ENCODE data around the gene CAMTA1.

CAMTA1 gene

DNA sequence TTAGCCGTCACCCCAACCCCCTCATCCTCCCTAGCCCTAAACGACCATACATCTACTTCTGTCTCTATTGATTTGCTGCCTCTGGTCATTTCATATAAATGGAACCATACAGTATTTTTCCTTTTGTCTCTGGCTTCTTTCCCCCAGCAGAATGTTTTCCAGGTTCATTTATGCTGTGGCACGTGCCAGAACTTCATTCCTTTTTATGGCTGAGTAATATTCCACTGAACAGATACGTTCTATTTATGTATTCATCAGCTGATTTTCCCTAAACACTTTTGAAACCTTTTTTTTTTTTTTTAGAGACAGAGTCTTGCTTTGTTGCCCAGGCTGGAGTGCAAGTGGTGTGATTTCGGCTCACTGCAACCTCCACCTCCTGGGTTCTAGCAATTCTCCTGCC, 181.1 kb downstream of the CAMTA1 start:
- H3K36me3 ChIP-seq (ENCODE audit: insufficient read depth, low read length): no peaks in the 10 kb centered on the region
- H3K4me1 ChIP-seq (ENCODE audit: insufficient read depth, low read length): no peaks in the 10 kb centered on the region
- peaks cover 10 to 19% of the 10 kb centered on the region in 2 donors for H3K27me3 ChIP-seq (ENCODE audit: control insufficient read depth in 1 of 2, insufficient read depth in 2 of 2, low read length in 2 of 2)
- H3K27ac ChIP-seq (ENCODE audit: low read depth, low read length): no peak overlapping the region
- no peak overlapping the region for H3K9ac ChIP-seq (ENCODE audit: low read length)
- H3K4me3 ChIP-seq (ENCODE audit: low read depth in 1 of 2, low read length in 2 of 2): no peak overlapping the region
- H3K9me3 ChIP-seq (ENCODE audit: low read length): no peaks in the 10 kb centered on the region

DNA sequence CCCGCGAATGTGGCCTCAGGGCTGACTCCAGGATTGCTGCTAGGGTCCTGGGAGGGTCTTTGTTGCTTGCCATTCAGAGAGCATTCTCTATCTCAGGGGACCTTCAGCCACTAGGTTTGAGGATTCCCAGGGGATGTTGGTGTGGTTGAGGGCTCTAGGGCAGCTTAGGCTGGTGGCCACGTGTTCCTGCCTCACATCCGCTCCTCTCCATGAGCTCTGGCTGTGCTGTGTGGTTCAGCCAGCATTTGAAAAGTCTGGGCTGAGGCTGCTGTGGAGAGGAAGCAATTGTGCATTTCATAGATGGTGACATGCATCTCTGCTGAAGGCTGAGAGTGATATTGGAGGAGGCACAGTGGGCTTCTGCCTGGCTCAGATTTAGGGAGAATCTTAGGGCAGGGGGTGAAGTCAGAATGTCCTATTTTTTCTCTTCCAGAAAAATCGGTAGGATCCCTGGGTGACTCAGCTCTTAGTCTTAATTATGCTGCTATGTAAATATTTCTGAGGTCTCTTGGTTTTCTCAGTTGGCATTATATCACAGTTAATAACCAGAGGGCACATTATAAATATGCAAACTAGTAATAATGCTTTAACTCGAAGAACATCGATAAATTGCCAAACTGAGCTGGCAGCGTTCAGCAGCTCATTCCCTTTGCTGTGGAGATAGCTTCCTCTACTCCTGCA, 182.3 kb downstream of the CAMTA1 start:
- Histone ChIP-seq H3K9ac (ENCODE audit: low read length) (no peak overlapping the region), H3K9me3 (ENCODE audit: low read length) (no peaks in the 10 kb centered on the region), H3K27me3 (ENCODE audit: control insufficient read depth in 1 of 2, insufficient read depth in 2 of 2, low read length in 2 of 2) (peaks cover 10 to 14% of the 10 kb centered on the region in 2 donors), H3K4me3 (ENCODE audit: low read depth in 1 of 2, low read length in 2 of 2) (no peak overlapping the region), H3K4me1 (ENCODE audit: insufficient read depth, low read length) (no peaks in the 10 kb centered on the region), H3K27ac (ENCODE audit: low read depth, low read length) (no peak overlapping the region), H3K36me3 (ENCODE audit: insufficient read depth, low read length) (no peaks in the 10 kb centered on the region)

DNA sequence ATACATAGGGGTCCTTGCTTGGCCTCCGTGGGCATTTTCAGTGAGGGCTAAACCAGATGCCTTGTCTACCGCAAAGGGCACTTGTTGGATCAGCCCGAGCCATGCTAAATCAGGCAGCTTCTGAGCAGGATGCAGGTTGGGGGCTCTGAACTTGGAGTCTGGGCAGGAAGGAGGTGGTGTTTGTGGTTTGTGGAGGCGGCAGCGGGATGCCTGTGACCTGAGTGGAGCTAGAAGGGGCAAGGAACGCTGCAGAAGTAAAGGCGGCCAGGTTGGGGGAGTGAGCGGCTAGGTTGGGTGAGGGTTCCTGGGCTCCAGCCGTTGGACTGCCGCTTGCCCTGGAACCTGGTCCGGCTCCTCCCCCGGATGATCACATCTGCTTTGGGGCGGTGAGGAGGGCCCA, 183.9 kb downstream of the CAMTA1 start:
- H3K9ac ChIP-seq (ENCODE audit: low read length): no peak overlapping the region
- no peaks in the 10 kb centered on the region for H3K4me1 ChIP-seq (ENCODE audit: insufficient read depth, low read length)
- H3K27ac ChIP-seq (ENCODE audit: low read depth, low read length): no peak overlapping the region
- peaks cover 0 to 4% of the 10 kb centered on the region in 2 donors for H3K27me3 ChIP-seq (ENCODE audit: control insufficient read depth in 1 of 2, insufficient read depth in 2 of 2, low read length in 2 of 2)
- H3K9me3 ChIP-seq (ENCODE audit: low read length): no peaks in the 10 kb centered on the region
- no peaks in the 10 kb centered on the region for H3K36me3 ChIP-seq (ENCODE audit: insufficient read depth, low read length)
- no peak overlapping the region for H3K4me3 ChIP-seq (ENCODE audit: low read depth in 1 of 2, low read length in 2 of 2)

DNA sequence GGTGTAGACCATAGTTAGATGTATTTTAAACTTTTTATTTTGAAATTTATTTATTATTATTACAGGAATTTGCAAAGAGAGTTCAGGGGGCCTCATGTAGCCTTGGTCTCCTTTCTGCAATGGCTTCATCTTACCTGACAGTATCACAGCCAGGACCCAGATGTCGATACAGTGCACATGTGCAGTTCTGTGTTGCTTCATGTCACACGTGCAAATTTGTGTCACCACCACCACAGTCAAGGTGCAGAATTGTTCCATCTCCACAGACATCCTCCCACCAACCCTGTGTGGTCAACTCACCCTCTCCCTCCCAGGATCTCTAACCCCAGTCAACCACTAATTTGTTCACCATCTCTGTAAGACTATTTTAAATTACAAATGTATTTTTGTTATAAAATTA, 184.5 kb downstream of the CAMTA1 start:
- Histone ChIP-seq H3K9me3 (ENCODE audit: low read length) (no peaks in the 10 kb centered on the region), H3K9ac (ENCODE audit: low read length) (no peak overlapping the region), H3K27me3 (ENCODE audit: control insufficient read depth in 1 of 2, insufficient read depth in 2 of 2, low read length in 2 of 2) (no peaks in the 10 kb centered on the region), H3K27ac (ENCODE audit: low read depth, low read length) (no peak overlapping the region), H3K4me1 (ENCODE audit: insufficient read depth, low read length) (no peaks in the 10 kb centered on the region), H3K36me3 (ENCODE audit: insufficient read depth, low read length) (no peaks in the 10 kb centered on the region), H3K4me3 (ENCODE audit: low read depth in 1 of 2, low read length in 2 of 2) (no peak overlapping the region)

DNA sequence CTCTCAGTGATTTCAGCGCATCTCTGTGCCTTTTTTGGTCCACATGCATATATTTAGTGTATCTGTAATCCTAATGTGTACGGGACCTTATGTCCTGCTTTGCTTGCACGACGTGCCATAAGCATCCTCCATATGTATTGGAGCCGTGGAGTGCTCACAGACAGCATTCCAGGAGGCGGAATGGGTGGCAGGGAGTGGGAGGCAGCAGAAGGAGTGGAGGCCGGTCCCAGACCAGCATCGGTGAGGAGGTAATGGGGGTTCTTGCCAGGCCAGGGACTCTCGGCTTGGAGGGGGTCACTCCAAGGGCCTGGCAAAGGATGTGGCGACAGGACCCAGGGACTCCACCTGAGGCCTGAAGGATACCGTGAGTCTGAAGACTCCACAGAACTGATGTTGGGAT, 185.0 kb downstream of the CAMTA1 start:
- Histone ChIP-seq H3K9me3 (ENCODE audit: low read length) (no peaks in the 10 kb centered on the region), H3K9ac (ENCODE audit: low read length) (no peak overlapping the region), H3K27me3 (ENCODE audit: control insufficient read depth in 1 of 2, insufficient read depth in 2 of 2, low read length in 2 of 2) (no peaks in the 10 kb centered on the region), H3K4me1 (ENCODE audit: insufficient read depth, low read length) (no peaks in the 10 kb centered on the region), H3K36me3 (ENCODE audit: insufficient read depth, low read length) (no peaks in the 10 kb centered on the region), H3K4me3 (ENCODE audit: low read depth in 1 of 2, low read length in 2 of 2) (no peak overlapping the region), H3K27ac (ENCODE audit: low read depth, low read length) (no peak overlapping the region)

- H3K9ac ChIP-seq (ENCODE audit: low read length): no peak overlapping the region
- no peaks in the 10 kb centered on the region for H3K4me1 ChIP-seq (ENCODE audit: insufficient read depth, low read length)
- H3K36me3 ChIP-seq (ENCODE audit: insufficient read depth, low read length): no peaks in the 10 kb centered on the region
- no peak overlapping the region for H3K27ac ChIP-seq (ENCODE audit: low read depth, low read length)
- H3K4me3 ChIP-seq (ENCODE audit: low read depth in 1 of 2, low read length in 2 of 2): no peak overlapping the region
- no peaks in the 10 kb centered on the region for H3K27me3 ChIP-seq (ENCODE audit: control insufficient read depth in 1 of 2, insufficient read depth in 2 of 2, low read length in 2 of 2)
- no peaks in the 10 kb centered on the region for H3K9me3 ChIP-seq (ENCODE audit: low read length)
Observed at GRCh38 chr1:6971048-6971447, 185.8 kb downstream of the CAMTA1 start.

- H3K9ac ChIP-seq (ENCODE audit: low read length): no peak overlapping the region
- H3K36me3 ChIP-seq (ENCODE audit: insufficient read depth, low read length): no peaks in the 10 kb centered on the region
- no peak overlapping the region for H3K4me3 ChIP-seq (ENCODE audit: low read depth in 1 of 2, low read length in 2 of 2)
- H3K27ac ChIP-seq (ENCODE audit: low read depth, low read length): no peak overlapping the region
- H3K9me3 ChIP-seq (ENCODE audit: low read length): no peaks in the 10 kb centered on the region
- H3K4me1 ChIP-seq (ENCODE audit: insufficient read depth, low read length): no peaks in the 10 kb centered on the region
- no peaks in the 10 kb centered on the region for H3K27me3 ChIP-seq (ENCODE audit: control insufficient read depth in 1 of 2, insufficient read depth in 2 of 2, low read length in 2 of 2)
Observed at GRCh38 chr1:6971699-6972098, 186.4 kb downstream of the CAMTA1 start.

- Histone ChIP-seq H3K4me3 (ENCODE audit: low read depth in 1 of 2, low read length in 2 of 2) (no peak overlapping the region), H3K4me1 (ENCODE audit: insufficient read depth, low read length) (no peaks in the 10 kb centered on the region), H3K27ac (ENCODE audit: low read depth, low read length) (no peak overlapping the region), H3K36me3 (ENCODE audit: insufficient read depth, low read length) (no peaks in the 10 kb centered on the region), H3K27me3 (ENCODE audit: control insufficient read depth in 1 of 2, insufficient read depth in 2 of 2, low read length in 2 of 2) (no peaks in the 10 kb centered on the region), H3K9me3 (ENCODE audit: low read length) (no peaks in the 10 kb centered on the region), H3K9ac (ENCODE audit: low read length) (no peak overlapping the region)
Observed at GRCh38 chr1:6972399-6972798, 187.1 kb downstream of the CAMTA1 start.

- no peaks in the 10 kb centered on the region for H3K36me3 ChIP-seq (ENCODE audit: insufficient read depth, low read length)
- no peak overlapping the region for H3K4me3 ChIP-seq (ENCODE audit: low read depth in 1 of 2, low read length in 2 of 2)
Observed at GRCh38 chr1:6975331-6976043, 190.2 kb downstream of the CAMTA1 start.

DNA sequence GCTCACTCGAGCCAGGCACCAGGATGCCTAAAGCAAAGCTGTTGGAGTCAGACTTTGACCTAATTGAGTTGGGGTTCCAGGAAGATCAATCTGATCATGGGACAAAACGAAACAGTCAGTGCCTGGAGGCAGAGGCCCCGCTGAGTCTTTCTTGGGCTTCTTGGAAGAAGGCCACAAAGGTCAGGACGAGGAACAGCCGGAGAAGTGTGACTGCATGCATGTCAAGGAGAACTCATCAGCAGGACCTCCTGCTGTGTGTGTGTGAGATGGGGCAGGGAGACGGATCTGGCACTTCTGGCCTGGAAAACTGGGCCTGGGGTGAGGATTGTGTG, 190.8 kb downstream of the CAMTA1 start:
- Histone ChIP-seq H3K27me3 (ENCODE audit: control insufficient read depth in 1 of 2, insufficient read depth in 2 of 2, low read length in 2 of 2) (no peaks in the 10 kb centered on the region), H3K9me3 (ENCODE audit: low read length) (no peaks in the 10 kb centered on the region), H3K9ac (ENCODE audit: low read length) (no peak overlapping the region), H3K36me3 (ENCODE audit: insufficient read depth, low read length) (no peaks in the 10 kb centered on the region), H3K4me1 (ENCODE audit: insufficient read depth, low read length) (no peaks in the 10 kb centered on the region), H3K4me3 (ENCODE audit: low read depth in 1 of 2, low read length in 2 of 2) (no peak overlapping the region), H3K27ac (ENCODE audit: low read depth, low read length) (no peak overlapping the region)

More at GRCh38 chr1:6975331-6976043, 190.2 kb downstream of the CAMTA1 start:
- H3K9me3 ChIP-seq (ENCODE audit: low read length): no peaks in the 10 kb centered on the region
- no peaks in the 10 kb centered on the region for H3K27me3 ChIP-seq (ENCODE audit: control insufficient read depth in 1 of 2, insufficient read depth in 2 of 2, low read length in 2 of 2)
- H3K4me1 ChIP-seq (ENCODE audit: insufficient read depth, low read length): no peaks in the 10 kb centered on the region
- no peak overlapping the region for H3K9ac ChIP-seq (ENCODE audit: low read length)
- no peak overlapping the region for H3K27ac ChIP-seq (ENCODE audit: low read depth, low read length)

DNA sequence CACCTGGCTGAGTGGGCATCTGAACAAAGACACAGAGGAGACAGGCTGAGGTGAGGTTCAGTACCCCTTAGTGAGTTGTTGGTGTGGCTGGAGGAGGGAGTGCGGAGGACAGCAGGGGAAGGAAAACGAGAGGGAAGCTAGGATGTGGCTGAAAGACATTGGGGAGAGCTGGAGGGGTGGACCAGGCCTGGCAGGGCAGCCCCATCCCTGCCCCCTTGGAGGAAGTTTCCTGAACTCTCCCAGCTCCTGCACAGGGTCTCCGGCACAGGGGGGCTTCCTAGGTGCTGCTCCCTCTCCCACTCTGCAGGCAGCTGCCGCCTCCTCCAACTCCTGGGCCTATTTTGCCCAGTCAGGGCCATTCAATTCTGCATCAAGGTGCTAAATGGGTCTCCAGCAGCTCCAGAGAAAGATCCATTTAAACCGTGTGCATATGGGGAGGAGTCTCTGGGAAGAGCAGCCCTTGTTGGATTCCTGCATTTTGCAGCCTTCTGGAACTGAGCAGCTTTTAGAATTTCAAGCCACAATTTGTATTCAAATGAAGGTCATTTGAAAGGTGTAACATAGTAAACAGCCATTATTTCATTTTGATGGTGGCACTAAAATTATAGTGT, 193.9 kb downstream of the CAMTA1 start:
- H3K4me3 ChIP-seq (ENCODE audit: low read depth in 1 of 2, low read length in 2 of 2): no peak overlapping the region

More for the DNA sequence above, 193.9 kb downstream of the CAMTA1 start:
- H3K9me3 ChIP-seq (ENCODE audit: low read length): no peaks in the 10 kb centered on the region
- no peaks in the 10 kb centered on the region for H3K27me3 ChIP-seq (ENCODE audit: control insufficient read depth in 1 of 2, insufficient read depth in 2 of 2, low read length in 2 of 2)
- no peak overlapping the region for H3K27ac ChIP-seq (ENCODE audit: low read depth, low read length)
- H3K4me1 ChIP-seq (ENCODE audit: insufficient read depth, low read length): no peaks in the 10 kb centered on the region
- no peak overlapping the region for H3K9ac ChIP-seq (ENCODE audit: low read length)
- H3K36me3 ChIP-seq (ENCODE audit: insufficient read depth, low read length): no peaks in the 10 kb centered on the region

All from muscle layer of colon (tissue), 2 donors.